ENCODE results near the gene PER2. TPM values are rescaled to one million over a fixed set of nuclear protein-coding genes. Genes with fewer than 3 reads are reported as not detected.

Gene PER2
- total and polyA plus RNA-seq, 2 of the 13 experiments (the other 11 are each of a cell fraction or from before 2014, with no cell fraction given): 5.1 to 9.4 TPM

DNA sequence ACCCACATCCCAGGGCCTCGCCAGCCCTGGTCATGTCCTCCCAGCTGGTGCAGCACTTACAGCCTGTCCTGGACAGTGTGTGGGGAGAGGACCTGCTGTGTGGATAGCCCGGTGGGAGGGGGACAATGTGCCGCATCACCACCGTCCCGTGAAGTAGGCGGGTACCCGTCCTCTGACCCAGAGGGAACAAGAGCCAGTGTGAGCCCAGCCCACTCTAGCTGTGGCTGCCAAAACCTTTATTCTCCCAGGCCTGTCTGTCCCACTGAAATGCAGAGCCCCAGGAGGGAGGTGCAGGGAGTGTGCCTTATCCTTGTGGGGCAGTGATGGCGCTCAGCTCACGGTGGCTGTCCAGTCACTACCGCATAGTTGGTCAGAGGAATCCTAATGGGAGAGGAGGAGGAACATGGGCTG, 33.6 kb upstream of the PER2 start:
- Histone ChIP-seq H4K20me1 (ENCODE audit: insufficient read depth, low read length) (no peaks in the 10 kb centered on the region), H3K27ac (ENCODE audit: extremely low read length, insufficient read depth, low read length) (no peak overlapping the region), H3K27me3 (ENCODE audit: control insufficient read depth in 1 of 2, insufficient read depth in 2 of 2, low read length in 2 of 2) (no peaks in the 10 kb centered on the region; a peak in 1 of 5 replicates), H3K9ac (ENCODE audit: insufficient read depth, low read depth, low read length) (peak overlapping the region; percentile 76; the same call in 1 of the 2 replicates), H3K9me3 (ENCODE audit: low read length) (no peaks in the 10 kb centered on the region), H3K4me1 (ENCODE audit: insufficient read depth, low read length) (peaks cover 24% of the 10 kb centered on the region), H3K36me3 (replicated peaks in 1 of 2; ENCODE audit: control insufficient read depth in 1 of 2, insufficient read depth in 2 of 2, low read length in 2 of 2) (peaks cover 4 to 10% of the 10 kb centered on the region in 2 experiments; a peak in 3 of 5 replicates), H3K79me2 (ENCODE audit: insufficient read depth, low read length) (peaks cover 6% of the 10 kb centered on the region), H3K4me2 (ENCODE audit: low read depth, low read length) (peak overlapping the region; percentile 97), H3K4me3 (replicated peaks in 1 of 3; ENCODE audit: insufficient read depth in 1 of 3, low read depth in 2 of 3, low read length in 3 of 3) (peak overlapping the region in 2 of 3 experiments; percentile 88 to 92; a peak in 3 of 6 replicates), H2AFZ (ENCODE audit: low read length) (no peak overlapping the region)
- ATAC-seq (no peak), DNase-seq (ENCODE audit: low spot score) (no peak), FAIRE-seq (no peak)
- BruUV-seq (replicated peaks): TSS peak; percentile 45
- WGBS (ENCODE audit: low lambda C conversion rate): 92% methylated on average over 7 of the region's 10 CpGs
- in situ Hi-C loops (cut with HindIII; ENCODE audit: extremely low pct_ligation_motif_present, low pct_unique_long_range_greater_than_20kb) (no loop called here), intact Hi-C loops (cut with micrococcal nuclease; ENCODE audit: unreplicated experiment) (loop anchor here (5.0 kb wide), 1 partner anchor 35 kb away; the partner anchor contains the start of gene PER2)
- ChIA-PET POLR2A (no interaction called here), CTCF (ENCODE audit: low intra/inter-chr PET ratio, low total read pairs) (no interaction called here)
- TF ChIP-seq ZBTB8A (CRISPR knock-in tag; IDR thresholded peaks at IDR 0.05; ENCODE audit: borderline replicate concordance, low read depth) (no peak), AGO1 (IDR thresholded peaks at IDR 0.05; ENCODE audit: low read depth, low read length, poor library complexity, severe bottlenecking) (no peak), PRMT3 (CRISPR knock-in tag; IDR thresholded peaks at IDR 0.05; ENCODE audit: borderline replicate concordance, low read depth) (0 out of 2 replicates have a peak, but pooled peaks have one; percentile 0), FOSL1 (CRISPR knock-in tag; IDR thresholded peaks at IDR 0.05; ENCODE audit: borderline replicate concordance) (no peak), CCDC6 (CRISPR knock-in tag; IDR thresholded peaks at IDR 0.05) (0 out of 2 replicates have a peak, but pooled peaks have one; percentile 11), ZSCAN31 (CRISPR knock-in tag; IDR thresholded peaks at IDR 0.05; ENCODE audit: low read depth) (no peak), ZNF644 (CRISPR knock-in tag; IDR thresholded peaks at IDR 0.05; ENCODE audit: low read depth) (no peak), ZNF850 (CRISPR knock-in tag; conservative IDR thresholded peaks at IDR 0.05) (no peak), PHF21A (CRISPR knock-in tag; IDR thresholded peaks at IDR 0.05) (no peak), PCBP2 (optimal IDR thresholded peaks at IDR 0.05; ENCODE audit: low read depth, low read length, poor library complexity, severe bottlenecking) (no peak), ZBTB3 (CRISPR knock-in tag; IDR thresholded peaks at IDR 0.05; ENCODE audit: borderline replicate concordance, low read depth) (no peak), ZNF878 (CRISPR knock-in tag; IDR thresholded peaks at IDR 0.05) (no peak), DNMT3B (CRISPR knock-in tag; conservative IDR thresholded peaks at IDR 0.05) (no peak)
- TF ChIP-seq, protein P1, sequence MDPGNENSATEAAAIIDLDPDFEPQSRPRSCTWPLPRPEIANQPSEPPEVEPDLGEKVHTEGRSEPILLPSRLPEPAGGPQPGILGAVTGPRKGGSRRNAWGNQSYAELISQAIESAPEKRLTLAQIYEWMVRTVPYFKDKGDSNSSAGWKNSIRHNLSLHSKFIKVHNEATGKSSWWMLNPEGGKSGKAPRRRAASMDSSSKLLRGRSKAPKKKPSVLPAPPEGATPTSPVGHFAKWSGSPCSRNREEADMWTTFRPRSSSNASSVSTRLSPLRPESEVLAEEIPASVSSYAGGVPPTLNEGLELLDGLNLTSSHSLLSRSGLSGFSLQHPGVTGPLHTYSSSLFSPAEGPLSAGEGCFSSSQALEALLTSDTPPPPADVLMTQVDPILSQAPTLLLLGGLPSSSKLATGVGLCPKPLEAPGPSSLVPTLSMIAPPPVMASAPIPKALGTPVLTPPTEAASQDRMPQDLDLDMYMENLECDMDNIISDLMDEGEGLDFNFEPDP (CRISPR knock-in tag; conservative IDR thresholded peaks at IDR 0.05): no peak
- TF ChIP-seq, protein P2, sequence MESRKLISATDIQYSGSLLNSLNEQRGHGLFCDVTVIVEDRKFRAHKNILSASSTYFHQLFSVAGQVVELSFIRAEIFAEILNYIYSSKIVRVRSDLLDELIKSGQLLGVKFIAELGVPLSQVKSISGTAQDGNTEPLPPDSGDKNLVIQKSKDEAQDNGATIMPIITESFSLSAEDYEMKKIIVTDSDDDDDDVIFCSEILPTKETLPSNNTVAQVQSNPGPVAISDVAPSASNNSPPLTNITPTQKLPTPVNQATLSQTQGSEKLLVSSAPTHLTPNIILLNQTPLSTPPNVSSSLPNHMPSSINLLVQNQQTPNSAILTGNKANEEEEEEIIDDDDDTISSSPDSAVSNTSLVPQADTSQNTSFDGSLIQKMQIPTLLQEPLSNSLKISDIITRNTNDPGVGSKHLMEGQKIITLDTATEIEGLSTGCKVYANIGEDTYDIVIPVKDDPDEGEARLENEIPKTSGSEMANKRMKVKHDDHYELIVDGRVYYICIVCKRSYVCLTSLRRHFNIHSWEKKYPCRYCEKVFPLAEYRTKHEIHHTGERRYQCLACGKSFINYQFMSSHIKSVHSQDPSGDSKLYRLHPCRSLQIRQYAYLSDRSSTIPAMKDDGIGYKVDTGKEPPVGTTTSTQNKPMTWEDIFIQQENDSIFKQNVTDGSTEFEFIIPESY (CRISPR knock-in tag; IDR thresholded peaks at IDR 0.05): peak; percentile 62; the same call in 1 of the 2 replicates
- TF ChIP-seq, protein P3, sequence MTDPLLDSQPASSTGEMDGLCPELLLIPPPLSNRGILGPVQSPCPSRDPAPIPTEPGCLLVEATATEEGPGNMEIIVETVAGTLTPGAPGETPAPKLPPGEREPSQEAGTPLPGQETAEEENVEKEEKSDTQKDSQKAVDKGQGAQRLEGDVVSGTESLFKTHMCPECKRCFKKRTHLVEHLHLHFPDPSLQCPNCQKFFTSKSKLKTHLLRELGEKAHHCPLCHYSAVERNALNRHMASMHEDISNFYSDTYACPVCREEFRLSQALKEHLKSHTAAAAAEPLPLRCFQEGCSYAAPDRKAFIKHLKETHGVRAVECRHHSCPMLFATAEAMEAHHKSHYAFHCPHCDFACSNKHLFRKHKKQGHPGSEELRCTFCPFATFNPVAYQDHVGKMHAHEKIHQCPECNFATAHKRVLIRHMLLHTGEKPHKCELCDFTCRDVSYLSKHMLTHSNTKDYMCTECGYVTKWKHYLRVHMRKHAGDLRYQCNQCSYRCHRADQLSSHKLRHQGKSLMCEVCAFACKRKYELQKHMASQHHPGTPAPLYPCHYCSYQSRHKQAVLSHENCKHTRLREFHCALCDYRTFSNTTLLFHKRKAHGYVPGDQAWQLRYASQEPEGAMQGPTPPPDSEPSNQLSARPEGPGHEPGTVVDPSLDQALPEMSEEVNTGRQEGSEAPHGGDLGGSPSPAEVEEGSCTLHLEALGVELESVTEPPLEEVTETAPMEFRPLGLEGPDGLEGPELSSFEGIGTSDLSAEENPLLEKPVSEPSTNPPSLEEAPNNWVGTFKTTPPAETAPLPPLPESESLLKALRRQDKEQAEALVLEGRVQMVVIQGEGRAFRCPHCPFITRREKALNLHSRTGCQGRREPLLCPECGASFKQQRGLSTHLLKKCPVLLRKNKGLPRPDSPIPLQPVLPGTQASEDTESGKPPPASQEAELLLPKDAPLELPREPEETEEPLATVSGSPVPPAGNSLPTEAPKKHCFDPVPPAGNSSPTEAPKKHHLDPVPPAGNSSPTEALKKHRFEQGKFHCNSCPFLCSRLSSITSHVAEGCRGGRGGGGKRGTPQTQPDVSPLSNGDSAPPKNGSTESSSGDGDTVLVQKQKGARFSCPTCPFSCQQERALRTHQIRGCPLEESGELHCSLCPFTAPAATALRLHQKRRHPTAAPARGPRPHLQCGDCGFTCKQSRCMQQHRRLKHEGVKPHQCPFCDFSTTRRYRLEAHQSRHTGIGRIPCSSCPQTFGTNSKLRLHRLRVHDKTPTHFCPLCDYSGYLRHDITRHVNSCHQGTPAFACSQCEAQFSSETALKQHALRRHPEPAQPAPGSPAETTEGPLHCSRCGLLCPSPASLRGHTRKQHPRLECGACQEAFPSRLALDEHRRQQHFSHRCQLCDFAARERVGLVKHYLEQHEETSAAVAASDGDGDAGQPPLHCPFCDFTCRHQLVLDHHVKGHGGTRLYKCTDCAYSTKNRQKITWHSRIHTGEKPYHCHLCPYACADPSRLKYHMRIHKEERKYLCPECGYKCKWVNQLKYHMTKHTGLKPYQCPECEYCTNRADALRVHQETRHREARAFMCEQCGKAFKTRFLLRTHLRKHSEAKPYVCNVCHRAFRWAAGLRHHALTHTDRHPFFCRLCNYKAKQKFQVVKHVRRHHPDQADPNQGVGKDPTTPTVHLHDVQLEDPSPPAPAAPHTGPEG (CRISPR knock-in tag; IDR thresholded peaks at IDR 0.05): no peak
